ENCODE data around the gene CLIP2. TPM values are rescaled to one million over a fixed set of nuclear protein-coding genes. Genes with fewer than 3 reads are reported as not detected.

The CLIP2 gene
- polyA plus RNA-seq, 1 of the 3 experiments (the other 2 are of a cell fraction) = 14.3 TPM

- TF ChIP-seq, protein P1, sequence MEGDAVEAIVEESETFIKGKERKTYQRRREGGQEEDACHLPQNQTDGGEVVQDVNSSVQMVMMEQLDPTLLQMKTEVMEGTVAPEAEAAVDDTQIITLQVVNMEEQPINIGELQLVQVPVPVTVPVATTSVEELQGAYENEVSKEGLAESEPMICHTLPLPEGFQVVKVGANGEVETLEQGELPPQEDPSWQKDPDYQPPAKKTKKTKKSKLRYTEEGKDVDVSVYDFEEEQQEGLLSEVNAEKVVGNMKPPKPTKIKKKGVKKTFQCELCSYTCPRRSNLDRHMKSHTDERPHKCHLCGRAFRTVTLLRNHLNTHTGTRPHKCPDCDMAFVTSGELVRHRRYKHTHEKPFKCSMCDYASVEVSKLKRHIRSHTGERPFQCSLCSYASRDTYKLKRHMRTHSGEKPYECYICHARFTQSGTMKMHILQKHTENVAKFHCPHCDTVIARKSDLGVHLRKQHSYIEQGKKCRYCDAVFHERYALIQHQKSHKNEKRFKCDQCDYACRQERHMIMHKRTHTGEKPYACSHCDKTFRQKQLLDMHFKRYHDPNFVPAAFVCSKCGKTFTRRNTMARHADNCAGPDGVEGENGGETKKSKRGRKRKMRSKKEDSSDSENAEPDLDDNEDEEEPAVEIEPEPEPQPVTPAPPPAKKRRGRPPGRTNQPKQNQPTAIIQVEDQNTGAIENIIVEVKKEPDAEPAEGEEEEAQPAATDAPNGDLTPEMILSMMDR (IDR thresholded peaks at IDR 0.05) = no peak
- no peak for TF ChIP-seq FOXJ3 (CRISPR knock-in tag; IDR thresholded peaks at IDR 0.05)
- TF ChIP-seq CHD2 (IDR thresholded peaks at IDR 0.05; ENCODE audit: low read length, partially characterized antibody) = no peak
Measured at GRCh38 chr7:74396993-74397392, 107.8 kb downstream of the CLIP2 start (continued).

DNA sequence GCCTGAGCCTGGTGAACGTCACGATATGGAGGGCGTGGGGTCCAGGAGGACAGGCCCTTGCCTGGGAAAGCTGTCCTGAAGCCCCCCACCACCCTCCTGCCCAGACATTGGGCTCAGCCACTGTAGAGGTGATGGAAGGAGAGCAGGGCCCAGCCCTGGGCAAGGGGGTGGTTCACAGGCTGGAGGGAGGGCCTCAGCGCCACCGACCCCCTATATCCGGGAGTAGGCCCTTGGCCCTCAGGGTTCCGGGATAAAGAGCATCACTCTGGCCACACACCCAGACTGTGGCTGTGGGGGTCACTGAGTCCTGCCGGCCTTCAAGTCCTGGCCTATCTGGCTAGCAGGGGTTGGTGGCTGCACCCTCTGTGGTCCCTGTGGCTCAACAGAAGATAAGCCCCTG is 109.2 kb downstream of the CLIP2 start:
- Histone ChIP-seq H3K36me3 (replicated peaks in 1 of 2; ENCODE audit: control insufficient read depth in 1 of 2, insufficient read depth in 2 of 2, low read length in 1 of 2) (peaks cover 8 to 47% of the 10 kb centered on the region in 2 experiments), H3K9me3 (no peaks in the 10 kb centered on the region), H3K79me2 (ENCODE audit: insufficient read depth) (no peaks in the 10 kb centered on the region), H3K27ac (ENCODE audit: low read depth in 2 of 2, low read length in 1 of 2) (no peak overlapping the region), H3K4me1 (ENCODE audit: control insufficient read depth in 1 of 2, insufficient read depth in 2 of 2, low read depth in 1 of 2, low read length in 1 of 2) (no peaks in the 10 kb centered on the region; a peak in 1 of 4 replicates), H3K9me2 (no peaks in the 10 kb centered on the region), H3K9ac (no peak overlapping the region), H3K4me2 (no peak overlapping the region), H4K20me1 (ENCODE audit: insufficient read depth) (no peaks in the 10 kb centered on the region), H3K4me3 (ENCODE audit: low read depth in 2 of 2, low read length in 1 of 2) (no peak overlapping the region), H3F3A (replicated peaks; ENCODE audit: insufficient read depth) (peaks cover 25% of the 10 kb centered on the region), H2AFZ (ENCODE audit: low read depth) (no peak overlapping the region), H3K27me3 (ENCODE audit: insufficient read depth) (no peaks in the 10 kb centered on the region)
- DNase-seq = no peak
- CTCF ChIA-PET = interaction anchor here (0.6 to 22.0 kb wide), 4 partner anchors 12 to 207 kb away, joined by 3 to 537 read pairs (median 4); partner anchors contain the start of gene LAT2
- POLR2A ChIA-PET = no interaction called here
- WGBS (ENCODE audit: low lambda C conversion rate) = 78% methylated on average over 5 of the region's 8 CpGs
- TF ChIP-seq PBX3 (IDR thresholded peaks at IDR 0.05) (no peak), GABPA (IDR thresholded peaks at IDR 0.05; ENCODE audit: low read depth) (no peak), MEF2A (IDR thresholded peaks at IDR 0.05; ENCODE audit: borderline replicate concordance, low read depth) (no peak), CHD2 (IDR thresholded peaks at IDR 0.05; ENCODE audit: low read length, partially characterized antibody) (no peak), FOXM1 (IDR thresholded peaks at IDR 0.05; ENCODE audit: low read depth) (no peak), FOXJ3 (CRISPR knock-in tag; IDR thresholded peaks at IDR 0.05) (no peak), RFX5 (IDR thresholded peaks at IDR 0.05; ENCODE audit: low read length) (no peak), RXRA (IDR thresholded peaks at IDR 0.05; ENCODE audit: borderline replicate concordance, low read depth) (no peak), EP300 (IDR thresholded peaks at IDR 0.05; ENCODE audit: borderline replicate concordance in 1 of 2, low read depth in 1 of 2, low read length in 1 of 2) (no peak), TEAD4 (IDR thresholded peaks at IDR 0.05; ENCODE audit: borderline replicate concordance, insufficient read depth) (no peak)
- TF ChIP-seq, protein P2, sequence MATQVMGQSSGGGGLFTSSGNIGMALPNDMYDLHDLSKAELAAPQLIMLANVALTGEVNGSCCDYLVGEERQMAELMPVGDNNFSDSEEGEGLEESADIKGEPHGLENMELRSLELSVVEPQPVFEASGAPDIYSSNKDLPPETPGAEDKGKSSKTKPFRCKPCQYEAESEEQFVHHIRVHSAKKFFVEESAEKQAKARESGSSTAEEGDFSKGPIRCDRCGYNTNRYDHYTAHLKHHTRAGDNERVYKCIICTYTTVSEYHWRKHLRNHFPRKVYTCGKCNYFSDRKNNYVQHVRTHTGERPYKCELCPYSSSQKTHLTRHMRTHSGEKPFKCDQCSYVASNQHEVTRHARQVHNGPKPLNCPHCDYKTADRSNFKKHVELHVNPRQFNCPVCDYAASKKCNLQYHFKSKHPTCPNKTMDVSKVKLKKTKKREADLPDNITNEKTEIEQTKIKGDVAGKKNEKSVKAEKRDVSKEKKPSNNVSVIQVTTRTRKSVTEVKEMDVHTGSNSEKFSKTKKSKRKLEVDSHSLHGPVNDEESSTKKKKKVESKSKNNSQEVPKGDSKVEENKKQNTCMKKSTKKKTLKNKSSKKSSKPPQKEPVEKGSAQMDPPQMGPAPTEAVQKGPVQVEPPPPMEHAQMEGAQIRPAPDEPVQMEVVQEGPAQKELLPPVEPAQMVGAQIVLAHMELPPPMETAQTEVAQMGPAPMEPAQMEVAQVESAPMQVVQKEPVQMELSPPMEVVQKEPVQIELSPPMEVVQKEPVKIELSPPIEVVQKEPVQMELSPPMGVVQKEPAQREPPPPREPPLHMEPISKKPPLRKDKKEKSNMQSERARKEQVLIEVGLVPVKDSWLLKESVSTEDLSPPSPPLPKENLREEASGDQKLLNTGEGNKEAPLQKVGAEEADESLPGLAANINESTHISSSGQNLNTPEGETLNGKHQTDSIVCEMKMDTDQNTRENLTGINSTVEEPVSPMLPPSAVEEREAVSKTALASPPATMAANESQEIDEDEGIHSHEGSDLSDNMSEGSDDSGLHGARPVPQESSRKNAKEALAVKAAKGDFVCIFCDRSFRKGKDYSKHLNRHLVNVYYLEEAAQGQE (IDR thresholded peaks at IDR 0.05; ENCODE audit: low read depth, low read length) = no peak
